GM18505 (cell line): Measurements from ENCODE around the gene GAPDHS.

Source experiments
- ATAC-seq: cut with Tn5 transposase; IDR thresholded peaks from one replicate; pipeline ENCODE4 v1.9.1; 2021; ENCODE audit not compliant: unreplicated experiment
- POLR2A ChIP-seq: IDR thresholded peaks from 4 replicates; pipeline ENCODE4 v1.6.1; 2011; ENCODE audit warnings: borderline replicate concordance; ENCODE audit not compliant: insufficient read depth, insufficient read length; ENCODE audit errors: extremely low read depth

Gene GAPDHS

DNA sequence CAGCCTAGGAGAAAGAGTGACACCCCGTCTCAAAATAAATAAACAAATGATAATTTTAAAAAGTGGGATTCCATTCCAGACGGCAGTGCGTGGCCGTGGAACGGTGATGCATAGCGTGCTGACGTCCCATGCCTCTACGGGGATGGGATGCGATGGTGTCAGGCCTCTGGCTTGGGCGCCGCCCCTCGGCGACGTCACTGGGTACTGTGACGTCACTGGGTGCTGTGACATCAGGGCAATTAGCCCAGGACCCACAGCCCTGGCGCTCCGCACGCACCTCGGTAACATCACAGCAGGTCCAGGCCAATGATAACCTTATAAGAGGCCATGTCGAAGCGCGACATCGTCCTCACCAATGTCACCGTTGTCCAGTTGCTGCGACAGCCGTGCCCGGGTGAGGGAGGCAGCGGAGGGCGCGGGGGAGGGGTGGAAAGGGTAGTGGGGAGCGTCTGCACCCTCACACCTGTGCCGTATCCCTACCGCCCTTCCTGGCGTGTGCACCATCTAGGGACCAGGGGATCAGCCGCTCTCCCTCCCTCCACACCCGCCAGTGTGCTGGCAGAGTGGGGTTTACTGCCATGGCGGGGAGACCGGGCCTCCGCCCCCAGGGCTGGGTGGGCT lies at the start of gene GAPDHS:
Gene GAPDHS (plus strand): TSS at position 256 of the 621 bp plus-strand sequence. CDS start 72 bp downstream, at position 328.
- no peak for TF ChIP-seq POLR2A
- no peak for ATAC-seq

DNA sequence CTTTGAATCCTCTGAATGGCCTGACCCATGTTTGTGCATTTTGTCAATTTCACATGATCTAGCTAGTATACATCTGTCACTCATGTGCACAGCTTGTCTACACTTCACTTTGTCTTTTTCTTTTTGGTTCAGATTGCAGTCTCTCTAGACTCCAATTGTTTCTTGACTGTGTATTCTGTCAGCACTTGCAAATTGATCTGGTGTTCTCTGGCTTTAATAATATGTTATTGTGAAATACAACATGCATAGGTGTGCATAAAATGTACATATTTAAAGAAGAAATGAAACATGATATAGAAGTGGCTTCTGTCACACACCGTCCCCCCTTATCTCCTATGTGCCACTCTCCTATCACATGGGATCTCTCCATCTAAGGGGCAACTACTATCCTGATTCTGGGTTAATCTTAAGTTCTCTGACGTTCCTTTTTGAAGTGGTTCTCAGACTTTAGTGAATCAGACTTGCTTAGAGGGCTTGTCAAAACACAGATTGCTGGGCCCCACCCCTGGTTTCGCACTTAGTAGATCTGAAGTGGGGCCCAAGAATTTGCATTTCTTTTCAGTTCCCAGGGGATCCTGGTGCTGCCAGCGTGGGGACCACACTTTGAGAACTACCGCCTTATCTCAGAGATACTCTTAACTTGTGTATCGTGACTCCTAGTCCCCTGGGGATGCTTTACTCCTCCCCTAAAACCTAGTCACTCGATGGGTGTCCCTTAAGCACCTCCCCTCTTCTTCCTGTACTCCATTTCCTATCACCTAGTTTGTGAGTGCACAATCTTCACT lies 48.8 kb upstream of the GAPDHS start:
- ATAC-seq: peak; percentile 65
- no peak for TF ChIP-seq POLR2A

DNA sequence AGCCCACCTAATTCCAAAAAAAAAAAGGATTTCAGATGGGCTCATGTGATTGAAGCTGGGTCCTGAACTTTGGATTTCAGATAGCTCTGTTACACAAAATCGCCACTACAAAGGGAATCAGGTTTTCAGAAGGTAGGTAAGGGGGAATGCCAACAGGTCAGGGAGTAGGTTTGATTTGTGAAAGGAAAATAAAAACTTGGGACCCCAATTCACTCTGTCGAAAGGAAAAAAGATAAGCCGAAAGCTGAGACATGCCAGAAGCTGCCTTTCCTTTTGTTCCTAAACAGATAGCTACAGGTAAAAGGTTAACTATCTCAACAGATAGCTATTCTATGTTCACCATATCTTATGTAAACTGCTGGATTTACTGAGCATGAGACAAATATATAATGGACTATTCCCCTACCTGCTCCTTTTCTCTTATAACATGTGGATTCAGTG lies 47.0 kb upstream of the GAPDHS start:
- TF ChIP-seq POLR2A: no peak
- no peak for ATAC-seq

DNA sequence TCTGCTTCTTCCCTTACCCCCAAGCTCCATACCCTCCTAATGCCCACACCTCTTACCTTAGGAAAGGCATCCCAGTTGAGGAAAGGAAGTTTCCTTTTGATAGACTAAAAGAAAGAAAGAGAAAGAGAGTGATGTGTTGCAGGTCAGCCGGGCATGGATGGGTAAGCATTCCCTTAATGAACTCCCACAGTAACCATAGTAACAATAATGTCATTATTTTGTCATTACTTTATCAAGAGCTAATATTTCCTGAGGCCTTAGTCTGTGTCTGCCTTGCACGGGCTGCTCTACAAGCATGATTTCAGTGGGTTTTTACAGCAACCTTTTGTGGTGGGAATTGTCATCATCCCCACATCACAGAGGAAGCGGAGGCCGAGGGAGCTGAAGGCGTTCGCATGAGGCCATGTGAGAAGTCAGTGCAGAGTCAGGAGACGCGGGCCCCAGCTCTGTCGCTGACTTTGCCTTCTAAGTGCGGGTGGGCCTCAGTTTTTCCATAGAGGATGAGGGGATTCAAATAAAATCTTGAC lies 45.5 kb upstream of the GAPDHS start:
- ATAC-seq: no peak
- TF ChIP-seq POLR2A: no peak

DNA sequence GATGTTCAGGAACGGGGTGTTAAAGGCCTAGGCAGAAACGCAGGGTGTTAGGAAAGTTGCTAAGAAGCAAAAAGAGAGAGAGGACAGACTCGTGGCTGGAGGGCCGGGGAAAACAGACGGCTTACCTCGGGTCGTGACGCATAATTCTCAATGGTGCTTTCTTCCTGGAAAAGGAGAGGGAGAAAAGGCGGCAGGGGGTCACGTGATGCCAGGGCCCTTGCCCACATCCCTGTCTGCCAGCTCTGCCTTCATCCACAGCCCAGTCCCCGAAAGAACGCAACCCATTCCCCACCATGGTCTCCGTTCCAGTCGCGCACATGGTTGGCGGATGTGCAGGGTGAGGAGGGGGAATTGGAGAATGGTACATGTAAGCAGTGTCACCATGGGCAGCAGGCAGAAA lies 44.6 kb upstream of the GAPDHS start:
- no peak for TF ChIP-seq POLR2A
- ATAC-seq: no peak

DNA sequence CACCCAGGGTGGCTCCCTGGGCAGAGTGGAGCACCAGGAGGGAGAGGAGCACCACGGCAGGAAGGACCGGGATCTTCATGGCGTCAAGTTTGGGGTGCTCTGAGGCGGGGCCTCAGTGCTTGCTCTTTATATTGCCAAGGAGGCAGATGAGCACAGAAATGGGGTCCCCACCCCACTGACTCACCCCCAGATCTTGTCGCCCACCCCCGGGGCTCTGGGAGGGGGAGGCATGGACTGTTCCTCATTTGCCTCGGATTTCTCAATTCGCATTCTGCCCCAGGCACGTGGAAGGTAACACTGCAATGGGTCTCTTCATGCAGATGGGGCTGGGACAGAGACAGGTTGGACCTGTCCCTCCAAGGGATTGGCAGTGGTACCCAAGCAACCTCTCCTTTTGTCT lies 42.9 kb upstream of the GAPDHS start, which contains the start of gene KRTDAP:
Gene KRTDAP (minus strand): TSS at position 101 of the 400 bp plus-strand sequence. CDS start 22 bp downstream, at position 79.
- ATAC-seq: no peak
- TF ChIP-seq POLR2A: no peak

DNA sequence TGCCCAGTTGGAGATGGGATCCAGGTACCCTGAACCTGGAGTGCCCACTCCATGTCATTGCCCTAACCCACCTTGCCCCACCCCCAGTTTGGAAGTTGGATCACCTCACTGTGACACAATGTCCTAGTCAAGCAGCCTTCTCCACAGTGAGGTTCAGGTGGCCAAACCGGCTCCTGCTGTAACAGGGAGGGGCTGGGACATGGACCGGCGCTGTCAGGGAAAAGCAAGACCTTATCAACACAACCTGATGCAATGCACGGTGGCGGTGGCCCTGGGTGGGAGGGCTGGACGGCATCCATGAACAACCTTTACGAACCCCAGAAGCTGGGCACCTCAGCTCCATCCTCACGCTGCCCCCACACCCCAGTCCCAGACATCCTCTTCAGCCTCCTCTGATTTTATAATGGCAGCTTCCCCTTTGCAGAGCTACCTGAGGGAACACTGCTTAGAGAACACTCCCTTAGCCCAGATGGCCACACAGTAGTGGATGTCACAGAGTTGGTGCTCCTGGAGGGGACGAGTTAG lies 41.4 kb upstream of the GAPDHS start:
- no peak for TF ChIP-seq POLR2A
- ATAC-seq: no peak

DNA sequence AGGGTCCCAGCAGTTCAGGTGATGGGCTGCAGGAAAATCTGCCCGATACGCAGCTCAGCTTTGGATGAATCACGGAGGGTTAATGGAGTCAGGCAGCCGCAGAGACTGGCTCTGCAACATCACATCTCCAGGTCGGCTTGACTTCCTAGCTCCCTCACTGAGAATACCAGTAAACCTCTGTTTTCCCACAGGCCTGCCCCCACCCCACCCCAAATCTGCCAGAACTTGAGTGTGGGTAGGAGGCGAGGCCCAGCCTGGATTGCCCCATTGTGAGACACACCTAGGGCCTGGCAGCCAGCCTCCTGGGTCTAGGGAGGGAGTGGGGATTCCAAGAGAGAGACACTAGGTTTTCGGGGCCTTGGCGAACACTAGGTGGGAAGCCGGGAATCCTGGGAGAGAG lies 39.3 kb upstream of the GAPDHS start:
- ATAC-seq: no peak
- TF ChIP-seq POLR2A: no peak

DNA sequence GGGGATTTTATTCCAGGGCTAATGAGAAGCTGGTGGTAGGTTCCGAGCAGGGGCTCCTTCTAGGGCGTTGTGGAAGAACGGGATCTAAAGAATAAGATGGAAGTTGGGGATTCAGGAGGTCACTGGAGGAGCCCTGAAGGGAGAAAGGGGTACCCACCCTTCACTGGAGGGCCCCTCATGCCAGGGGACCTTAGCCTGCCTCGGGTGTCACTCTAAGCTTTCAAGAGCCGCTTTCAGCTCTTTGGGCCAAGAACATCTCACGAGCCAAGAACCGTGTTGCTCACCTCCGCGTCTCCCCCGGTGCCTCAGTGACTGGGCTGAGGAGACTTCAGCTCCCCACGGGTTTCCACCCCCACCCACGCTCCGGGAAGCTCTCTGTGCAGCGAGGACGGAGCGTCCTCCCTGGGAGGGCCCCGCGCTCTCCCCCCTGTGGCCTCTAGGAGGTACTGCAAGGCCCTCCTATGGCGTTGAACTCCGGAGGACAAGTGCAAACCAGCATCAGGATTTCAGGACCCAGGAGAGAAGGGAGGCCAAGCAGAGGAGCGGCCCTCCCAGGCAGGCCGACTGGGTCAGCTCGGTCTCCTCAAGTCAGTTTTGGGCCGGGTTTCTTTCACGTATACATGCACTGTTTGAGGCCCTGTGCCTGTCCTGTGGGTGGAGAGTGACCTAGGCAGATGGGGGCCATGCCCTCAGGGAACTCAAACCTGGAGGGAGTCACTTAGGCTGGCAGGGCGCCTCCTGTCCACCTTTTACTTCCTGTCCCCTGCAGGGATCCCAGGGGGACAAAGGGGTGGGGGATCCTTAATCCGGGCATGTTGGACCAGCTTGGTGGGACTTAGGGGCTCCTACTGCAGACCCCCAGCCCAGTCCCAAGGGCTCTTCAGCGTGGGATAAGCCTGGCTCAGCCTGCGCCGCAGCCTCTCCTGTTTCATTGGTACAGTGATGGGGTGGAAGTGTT lies 37.9 kb upstream of the GAPDHS start:
- no peak for TF ChIP-seq POLR2A
- ATAC-seq: no peak

DNA sequence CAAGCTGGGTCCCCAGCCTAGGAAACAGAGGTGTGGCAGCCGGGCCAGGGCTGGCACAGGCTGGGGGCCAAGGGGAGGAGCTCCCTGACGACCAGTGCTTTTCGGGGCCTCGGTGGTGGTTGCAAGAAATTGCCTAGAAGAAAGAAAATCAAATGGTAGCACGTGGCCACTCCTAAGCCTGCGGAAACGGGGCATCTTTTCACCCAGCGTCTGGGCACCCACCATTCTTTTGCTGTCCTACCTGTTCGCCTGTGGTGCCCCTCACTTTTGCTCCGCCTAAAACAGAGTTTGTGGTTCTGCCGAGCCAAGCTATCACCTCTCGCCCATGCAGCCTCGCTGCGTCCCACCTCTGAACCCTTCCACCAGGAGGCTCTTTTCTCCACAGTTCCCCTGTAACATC lies 35.9 kb upstream of the GAPDHS start:
- ATAC-seq: no peak
- no peak for TF ChIP-seq POLR2A

DNA sequence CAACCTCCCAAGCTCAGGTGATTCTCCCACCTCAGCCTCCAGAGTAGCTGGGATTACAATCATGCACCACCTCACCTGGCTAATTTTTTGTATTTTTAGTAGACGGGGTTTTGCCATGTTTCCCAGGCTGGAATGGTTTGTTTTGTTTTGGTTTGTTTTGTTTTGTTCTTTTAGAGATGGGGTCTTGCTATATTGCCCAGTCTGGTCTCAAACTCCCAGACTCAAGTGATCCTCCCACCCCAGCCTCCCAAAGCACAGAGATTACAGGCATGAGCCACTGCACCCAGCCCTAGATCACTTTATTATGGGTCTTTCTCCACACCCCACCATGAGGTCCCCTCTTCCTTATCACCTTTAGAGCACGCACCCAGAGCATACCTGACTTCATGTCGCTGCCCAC lies 35.0 kb upstream of the GAPDHS start:
- ATAC-seq: no peak
- TF ChIP-seq POLR2A: no peak

DNA sequence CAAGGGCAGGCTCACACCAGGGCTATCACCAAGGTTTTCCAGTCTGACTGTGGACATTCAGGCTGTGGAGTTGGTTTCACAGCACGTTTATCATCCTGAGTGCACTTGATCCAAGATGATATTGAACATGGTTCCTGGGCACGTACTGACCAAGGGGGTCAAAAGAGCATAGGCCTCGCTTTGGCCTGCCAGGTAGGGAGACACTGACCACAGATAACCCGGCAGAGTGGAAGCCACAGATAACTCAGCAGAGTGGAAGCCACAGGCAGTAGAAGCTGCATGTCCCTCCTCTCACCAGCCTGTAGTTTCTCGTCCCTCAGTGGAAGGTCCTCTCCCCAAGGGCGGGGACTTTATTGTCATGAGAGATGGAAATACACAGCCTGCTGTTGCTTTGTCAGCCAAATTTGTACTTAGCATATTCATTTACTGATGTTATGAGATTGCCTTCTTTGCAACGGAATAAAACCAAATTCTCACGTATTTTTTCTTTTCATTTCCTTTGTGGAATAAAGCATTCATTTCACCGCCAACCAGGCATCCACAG lies 34.2 kb upstream of the GAPDHS start:
- no peak for ATAC-seq
- TF ChIP-seq POLR2A: no peak
